GM18907 (cell line): Measurements from ENCODE around the gene RAB11FIP3.
"Not testable (repeated sequence)": the region's sequence is repeated elsewhere in the genome, so short reads cannot be mapped to it uniquely, and the experiment has no call there.

Experiments used
- ATAC-seq: cut with Tn5 transposase; IDR thresholded peaks from one replicate; pipeline ENCODE4 v1.9.1; 2021; ENCODE audit warnings: mild to moderate bottlenecking, moderate library complexity; ENCODE audit not compliant: unreplicated experiment

RAB11FIP3 gene

GRCh38 chr16:425082-425718 is at the start of gene RAB11FIP3:
Gene RAB11FIP3 (plus strand): TSS chr16:425649. CDS start chr16:426007, 358 bp downstream.
- peak; percentile 76 for ATAC-seq

GRCh38 chr16:375927-376816 is 49.3 kb upstream of the RAB11FIP3 start:
- ATAC-seq: no peak

- no peak for ATAC-seq
Observed at GRCh38 chr16:376817-377418, 48.5 kb upstream of the RAB11FIP3 start.

- no peak for ATAC-seq
Observed at GRCh38 chr16:377419-377951, 48.0 kb upstream of the RAB11FIP3 start.

- not testable (repeated sequence) for ATAC-seq
Observed at GRCh38 chr16:378113-378820, 47.2 kb upstream of the RAB11FIP3 start.

GRCh38 chr16:378821-379182 is 46.6 kb upstream of the RAB11FIP3 start:
- ATAC-seq: no peak

GRCh38 chr16:379183-379960 is 46.1 kb upstream of the RAB11FIP3 start:
- ATAC-seq: no peak

- no peak for ATAC-seq
Observed at GRCh38 chr16:379961-380761, 45.3 kb upstream of the RAB11FIP3 start.

GRCh38 chr16:380762-381011 is 44.8 kb upstream of the RAB11FIP3 start:
- no peak for ATAC-seq

GRCh38 chr16:381012-381788 is 44.2 kb upstream of the RAB11FIP3 start:
- ATAC-seq: peak; percentile 15

GRCh38 chr16:381789-382717 is 43.4 kb upstream of the RAB11FIP3 start, which contains the start of gene PGAP6:
Gene PGAP6 (minus strand): TSS chr16:381978. CDS start chr16:381821, 157 bp downstream.
- ATAC-seq: peak; percentile 47

- peak; percentile 35 for ATAC-seq
Observed at GRCh38 chr16:383326-384051, 42.0 kb upstream of the RAB11FIP3 start.

GRCh38 chr16:386641-387156 is 38.8 kb upstream of the RAB11FIP3 start:
- ATAC-seq: no peak

- not testable (repeated sequence) for ATAC-seq
Observed at GRCh38 chr16:387761-388666, 37.4 kb upstream of the RAB11FIP3 start.

GRCh38 chr16:389352-389751 is 36.1 kb upstream of the RAB11FIP3 start:
- ATAC-seq: no peak

GRCh38 chr16:391885-392335 is 33.5 kb upstream of the RAB11FIP3 start:
- ATAC-seq: peak; percentile 41
